Erythroblast (primary cell): ENCODE data around the gene CACNA1E.

ENCODE experiments used
- GATA1 ChIP-seq: IDR thresholded peaks from 2 replicates; pipeline ENCODE4 v1.6.1; 2011; ENCODE audit warnings: low read depth, mild to moderate bottlenecking, control low read depth, low read length, moderate library complexity
- POLR2A ChIP-seq: IDR thresholded peaks from 2 replicates; pipeline ENCODE4 v1.6.1; 2011; ENCODE audit warnings: mild to moderate bottlenecking, low read length

- TF ChIP-seq POLR2A (no peak), GATA1 (no peak)
Measured at GRCh38 chr1:181769846-181770245, 286.5 kb downstream of the CACNA1E start.
